Uterus (tissue), 4 donors: ENCODE data around the gene CACNA2D1. TPM values are rescaled to one million over a fixed set of nuclear protein-coding genes. Genes with fewer than 3 reads are reported as not detected.

Experiments
- DNase-seq, 2 donors: peaks; one replicate each; pipeline ENCODE4 v3.0.0-alpha.2; 2019 to 2020
- H3K27ac ChIP-seq, 2 donors: fragments of 200-600 bp; sonication (generic); 1 replicate in 1 of 2; 2 replicates in 1 of 2; pipeline ENCODE4 v1.5.1; 2016 to 2018
- H3K27me3 ChIP-seq, 2 donors: fragments of 200-600 bp; sonication (generic); one replicate each; pipeline ENCODE4 v1.5.1; 2018 to 2019; ENCODE audit warnings: control low read depth in 1 of 2
- H3K36me3 ChIP-seq, 2 donors: fragments of 200-600 bp; sonication (generic); one replicate each; pipeline ENCODE4 v1.5.1; 2019; ENCODE audit warnings: control low read depth in 1 of 2
- H3K4me1 ChIP-seq, 2 donors: fragments of 200-600 bp; sonication (generic); one replicate each; pipeline ENCODE4 v1.5.1; 2018 to 2019; ENCODE audit warnings: control low read depth in 1 of 2
- H3K4me3 ChIP-seq, 2 donors: fragments of 200-600 bp; sonication (generic); 1 replicate in 1 of 2; 2 replicates in 1 of 2; pipeline ENCODE4 v1.5.1; 2018 to 2019; ENCODE audit warnings: mild to moderate bottlenecking in 1 of 2
- H3K9me3 ChIP-seq, 2 donors: fragments of 200-600 bp; sonication (generic); one replicate each; pipeline ENCODE4 v1.5.1; 2019; ENCODE audit warnings: control low read depth in 1 of 2
- CTCF ChIP-seq, 4 experiments: fragments of 200-600 bp in 2 of 4; fragments of 450-650 bp in 2 of 4; sonication (generic) in 2 of 4; IDR thresholded peaks; one replicate each; pipeline ENCODE4 v1.5.1; 2016 to 2019; ENCODE audit warnings: antibody characterized with exemption in 4 of 4, mild to moderate bottlenecking in 2 of 4, moderate library complexity in 1 of 4
- POLR2A ChIP-seq, 2 donors: fragments of 450-650 bp; IDR thresholded peaks; one replicate each; pipeline ENCODE4 v1.6.1; 2016; ENCODE audit warnings: antibody characterized with exemption in 2 of 2, mild to moderate bottlenecking in 1 of 2, moderate library complexity in 1 of 2
- intact Hi-C: fragments of 100-400 bp; cut with DNase I; formaldehyde crosslinking; loops from one replicate; pipeline ENCODE4 v1.15.1; 2023; ENCODE audit warnings: low total_unique reads
- total RNA-seq, 4 donors: library from RNA; depleted of rRNA in 3 of 4; stranded (reverse); fragments of >200 nt in 3 of 4; gene quantifications; one replicate each; pipeline versions ENCODE4 v1.1.0 to v1.2.4, GENCODE V29; 2014 to 2023
- donor health status: DM: yes; HTN: yes; CAD: no.

CACNA2D1 gene
- total RNA-seq, 4 donors from 2014 or later = 30.1 to 54.1 (median 43.6) TPM

GRCh38 chr7:82455295-82455694, 11.7 kb upstream of the CACNA2D1 start:
- H3K36me3 ChIP-seq = no peaks in the 10 kb centered on the region
- no peak for DNase-seq
- no peak overlapping the region for H3K4me3 ChIP-seq
- H3K9me3 ChIP-seq = no peaks in the 10 kb centered on the region
- TF ChIP-seq POLR2A (IDR thresholded peaks at IDR 0.05) (no peak), CTCF (IDR thresholded peaks at IDR 0.05) (no peak)
- H3K4me1 ChIP-seq = no peaks in the 10 kb centered on the region
- no peak overlapping the region for H3K27ac ChIP-seq
- no peaks in the 10 kb centered on the region for H3K27me3 ChIP-seq
- intact Hi-C loops = no loop called here

- intact Hi-C loops = no loop called here
- Histone ChIP-seq H3K4me3 (no peak overlapping the region), H3K9me3 (no peaks in the 10 kb centered on the region), H3K27me3 (no peaks in the 10 kb centered on the region), H3K36me3 (no peaks in the 10 kb centered on the region), H3K4me1 (no peaks in the 10 kb centered on the region), H3K27ac (no peak overlapping the region)
- TF ChIP-seq CTCF (IDR thresholded peaks at IDR 0.05) = no peak
- TF ChIP-seq POLR2A (IDR thresholded peaks at IDR 0.05) = no peak
- DNase-seq = no peak
These were observed 7.2 kb upstream of the CACNA2D1 start for GRCh38 chr7:82450759-82451158.

- H3K4me3 ChIP-seq = no peak overlapping the region
- no peak for DNase-seq
- H3K9me3 ChIP-seq = no peaks in the 10 kb centered on the region
- intact Hi-C loops = no loop called here
- H3K36me3 ChIP-seq = no peaks in the 10 kb centered on the region
- no peak overlapping the region for H3K27ac ChIP-seq
- no peaks in the 10 kb centered on the region for H3K27me3 ChIP-seq
- no peak for TF ChIP-seq CTCF (IDR thresholded peaks at IDR 0.05)
- TF ChIP-seq POLR2A (IDR thresholded peaks at IDR 0.05) = no peak
- no peaks in the 10 kb centered on the region for H3K4me1 ChIP-seq
These were observed 6.3 kb upstream of the CACNA2D1 start for GRCh38 chr7:82449910-82450309.

GRCh38 chr7:82446897-82447296, 3.3 kb upstream of the CACNA2D1 start:
- no peak for TF ChIP-seq CTCF (IDR thresholded peaks at IDR 0.05)
- no peak for TF ChIP-seq POLR2A (IDR thresholded peaks at IDR 0.05)
- Histone ChIP-seq H3K27me3 (no peaks in the 10 kb centered on the region), H3K36me3 (no peaks in the 10 kb centered on the region), H3K4me3 (no peak overlapping the region), H3K9me3 (no peaks in the 10 kb centered on the region), H3K27ac (no peak overlapping the region), H3K4me1 (peaks cover 0 to 4% of the 10 kb centered on the region in 2 donors)
- intact Hi-C loops = no loop called here
- no peak for DNase-seq

GRCh38 chr7:82445271-82445670, 1.7 kb upstream of the CACNA2D1 start:
- intact Hi-C loops = no loop called here
- H3K27me3 ChIP-seq = no peaks in the 10 kb centered on the region
- peaks cover 0 to 4% of the 10 kb centered on the region in 2 donors for H3K4me1 ChIP-seq
- TF ChIP-seq CTCF (IDR thresholded peaks at IDR 0.05) (no peak), POLR2A (IDR thresholded peaks at IDR 0.05) (no peak)
- H3K27ac ChIP-seq = no peak overlapping the region
- H3K4me3 ChIP-seq = no peak overlapping the region
- H3K9me3 ChIP-seq = no peaks in the 10 kb centered on the region
- no peaks in the 10 kb centered on the region for H3K36me3 ChIP-seq
- DNase-seq = no peak
